K562 (cell line): ENCODE results near the gene SPRYD3. TPM values are rescaled to one million over a fixed set of nuclear protein-coding genes. Genes with fewer than 3 reads are reported as not detected.

ENCODE experiments used
- CC2D1A ChIP-seq: fragments of 450-650 bp; IDR thresholded peaks from 2 replicates; pipeline ENCODE4 v1.6.1; 2017; ENCODE audit warnings: mild to moderate bottlenecking
- CCAR2 ChIP-seq: fragments of 200-400 bp; formaldehyde crosslinking; IDR thresholded peaks from 2 replicates; pipeline ENCODE4 v1.6.1; 2017; ENCODE audit warnings: mild to moderate bottlenecking, low read depth, low read length
- DACH1 ChIP-seq: fragments of 450-650 bp; IDR thresholded peaks from 2 replicates; pipeline ENCODE4 v1.6.1; 2018; ENCODE audit not compliant: partially characterized antibody
- ETV1 ChIP-seq: fragments of 450-650 bp; conservative IDR thresholded peaks from 2 replicates; pipeline ENCODE4 v1.6.1; 2016; ENCODE audit warnings: missing genetic modification characterization, control low read depth, low read depth, missing compliant biosample characterization
- FOXA3 ChIP-seq, 2 experiments: fragments of 450-650 bp in 1 of 2; sonication (generic) in 1 of 2; formaldehyde crosslinking; IDR thresholded peaks in 1 of 2; conservative IDR thresholded peaks in 1 of 2; 2 replicates each; pipeline versions ENCODE4 v1.4.0 to v1.8.0; 2020 to 2022; ENCODE audit warnings: mild to moderate bottlenecking in 2 of 2, missing genetic modification reagents in 1 of 2
- GABPA ChIP-seq: fragments of 200-800 bp; sonication (Bioruptor generic); conservative IDR thresholded peaks from 2 replicates; pipeline ENCODE4 v1.6.1; 2016; ENCODE audit warnings: low read depth, missing genetic modification characterization, missing compliant biosample characterization
- GTF2E2 ChIP-seq: fragments of 200-800 bp; sonication (Bioruptor generic); IDR thresholded peaks from 2 replicates; pipeline ENCODE4 v1.6.1; 2016; ENCODE audit warnings: missing genetic modification characterization, missing compliant biosample characterization
- HNRNPL ChIP-seq: fragments of 200-400 bp; formaldehyde crosslinking; IDR thresholded peaks from 2 replicates; pipeline ENCODE4 v1.6.1; 2017; ENCODE audit warnings: low read depth, mild to moderate bottlenecking, low read length
- MCM5 ChIP-seq: fragments of 450-650 bp; IDR thresholded peaks from 2 replicates; pipeline ENCODE4 v1.6.1; 2016; ENCODE audit warnings: low read depth
- NCOA4 ChIP-seq: fragments of 450-650 bp; IDR thresholded peaks from 2 replicates; pipeline ENCODE4 v1.6.1; 2018; ENCODE audit warnings: mild to moderate bottlenecking; ENCODE audit not compliant: partially characterized antibody
- NFIC ChIP-seq: fragments of 450-650 bp; IDR thresholded peaks from 2 replicates; pipeline ENCODE4 v1.6.1; 2017; ENCODE audit warnings: mild to moderate bottlenecking, inconsistent platforms
- NR4A1 ChIP-seq, 2 experiments: fragments of 250-450 bp in 1 of 2; fragments of 450-650 bp in 1 of 2; sonication (Bioruptor Pico) in 1 of 2; IDR thresholded peaks; 2 replicates each; pipeline versions ENCODE4 v1.4.0 to v1.6.1; 2016 to 2020; ENCODE audit warnings: mild to moderate bottlenecking in 2 of 2, missing compliant biosample characterization in 1 of 2, missing genetic modification characterization in 1 of 2, moderate library complexity in 1 of 2
- NUFIP1 ChIP-seq: fragments of 450-650 bp; IDR thresholded peaks from 2 replicates; pipeline ENCODE4 v1.6.1; 2018; ENCODE audit not compliant: partially characterized antibody
- ZFX ChIP-seq: sonication (generic); formaldehyde crosslinking; IDR thresholded peaks from 2 replicates; pipeline ENCODE4 v1.8.0; 2022; ENCODE audit warnings: mild to moderate bottlenecking, missing genetic modification reagents, moderate library complexity
- ZNF23 ChIP-seq: fragments of 250-450 bp; sonication (Bioruptor Pico); IDR thresholded peaks from 2 replicates; pipeline ENCODE4 v1.4.0; 2020; ENCODE audit warnings: mild to moderate bottlenecking
- ZNF57 ChIP-seq: fragments of 450-650 bp; formaldehyde crosslinking; IDR thresholded peaks from 2 replicates; pipeline ENCODE4 v1.4.0; 2020; ENCODE audit warnings: mild to moderate bottlenecking, moderate library complexity
- polyA plus RNA-seq, 8 experiments: library from polyadenylated mRNA; depleted of rRNA in 4 of 8; stranded (reverse) in 5 of 8; unstranded in 3 of 8; fragments of >200 nt; fragmentation: Nextera tagmentation in 2 of 8; fragmentation: Illumina TruSeq in 1 of 8; extraction: Ambion mirVana in 2 of 8; extraction: Trizol in 1 of 8; gene quantifications; 2 replicates each; pipeline versions ENCODE4 v1.2.1 to v1.2.3, GENCODE V29; 2011 to 2014; ENCODE audit warnings: inconsistent platforms in 1 of 8, missing spikeins in 1 of 8
- total RNA-seq, 7 experiments: library from RNA; depleted of rRNA in 6 of 7; stranded (reverse); fragments of >200 nt in 6 of 7; fragmentation: Illumina TruSeq in 2 of 7; extraction: Trizol in 2 of 7; gene quantifications; 2 replicates each; pipeline versions ENCODE4 v1.2.1 to v1.2.3, GENCODE V29; 2011 to 2021; ENCODE audit warnings: low replicate concordance in 1 of 7
- TF ChIP-seq, protein P1 (sequence below): fragments of 250-450 bp; sonication (Bioruptor Pico); IDR thresholded peaks from 2 replicates; pipeline ENCODE4 v1.5.0; 2022; ENCODE audit warnings: mild to moderate bottlenecking
- TF ChIP-seq, protein P2 (sequence below), 2 experiments: fragments of 450-650 bp; IDR thresholded peaks; 2 replicates each; pipeline ENCODE4 v1.6.1; 2018; ENCODE audit warnings: mild to moderate bottlenecking in 2 of 2, low read depth in 1 of 2; ENCODE audit not compliant: partially characterized antibody in 2 of 2
- TF ChIP-seq, protein P3 (sequence below): fragments of 250-450 bp; sonication (Bioruptor Pico); IDR thresholded peaks from 2 replicates; pipeline ENCODE4 v1.8.0; 2022; ENCODE audit warnings: moderate library complexity, mild to moderate bottlenecking, inconsistent platforms

Gene SPRYD3
- total and polyA plus RNA-seq, 9 of the 15 experiments (the other 6 are each of a cell fraction or from before 2014, with no cell fraction given), result 1.5 to 13.6 (median 7.6) TPM

DNA sequence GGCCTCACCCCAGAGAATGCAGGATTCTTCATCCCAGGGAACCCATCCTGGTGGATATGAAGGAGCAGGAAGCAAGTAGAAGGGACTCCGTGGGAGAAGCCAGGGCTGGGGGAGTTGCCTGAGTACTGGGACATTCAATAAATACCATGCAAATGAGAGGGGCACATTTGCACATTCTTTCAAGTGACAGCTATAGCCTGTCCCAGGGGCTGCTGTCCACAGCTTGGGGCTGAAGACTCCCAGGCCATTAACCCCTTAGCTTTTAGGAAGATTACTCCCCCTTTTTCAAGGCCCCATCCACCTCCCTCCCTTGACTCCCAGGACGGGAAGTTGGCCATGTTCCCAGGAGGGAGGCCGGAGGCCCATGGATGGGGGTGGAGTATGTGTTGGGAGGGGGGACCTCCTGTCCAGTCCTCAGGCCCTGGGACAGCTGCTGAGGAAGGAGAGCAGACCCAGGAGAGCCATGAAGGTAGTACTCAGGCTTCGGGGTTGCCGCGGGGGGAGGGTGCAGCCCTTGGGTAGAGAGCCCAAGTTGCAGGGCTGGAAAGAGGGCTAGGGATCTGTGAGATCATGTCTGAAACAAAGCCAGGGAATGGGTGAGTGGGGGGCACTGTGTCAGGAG is 30.3 kb downstream of the SPRYD3 start (continued):
- TF ChIP-seq ZNF57 (no peak), NR4A1 (CRISPR knock-in tag; IDR thresholded peaks at IDR 0.05) (no peak), NR4A1 (tag; IDR thresholded peaks at IDR 0.05) (no peak), NFIC (peak; percentile 71; the same call in 1 of the 2 replicates), NUFIP1 (no peak), NCOA4 (no peak), CC2D1A (no peak), CCAR2 (no peak), MCM5 (no peak), GTF2E2 (tag) (no peak), DACH1 (no peak), HNRNPL (no peak), ETV1 (tag) (no peak), ZFX (CRISPR knock-in tag) (peak; percentile 42; the same call in 1 of the 2 replicates), FOXA3 (CRISPR knock-in tag; conservative IDR thresholded peaks at IDR 0.05 in 1 of 2, IDR thresholded peaks at IDR 0.05 in 1 of 2) (no peak), ZNF23 (CRISPR knock-in tag) (no peak), GABPA (tag) (no peak)
- TF ChIP-seq, protein P1, sequence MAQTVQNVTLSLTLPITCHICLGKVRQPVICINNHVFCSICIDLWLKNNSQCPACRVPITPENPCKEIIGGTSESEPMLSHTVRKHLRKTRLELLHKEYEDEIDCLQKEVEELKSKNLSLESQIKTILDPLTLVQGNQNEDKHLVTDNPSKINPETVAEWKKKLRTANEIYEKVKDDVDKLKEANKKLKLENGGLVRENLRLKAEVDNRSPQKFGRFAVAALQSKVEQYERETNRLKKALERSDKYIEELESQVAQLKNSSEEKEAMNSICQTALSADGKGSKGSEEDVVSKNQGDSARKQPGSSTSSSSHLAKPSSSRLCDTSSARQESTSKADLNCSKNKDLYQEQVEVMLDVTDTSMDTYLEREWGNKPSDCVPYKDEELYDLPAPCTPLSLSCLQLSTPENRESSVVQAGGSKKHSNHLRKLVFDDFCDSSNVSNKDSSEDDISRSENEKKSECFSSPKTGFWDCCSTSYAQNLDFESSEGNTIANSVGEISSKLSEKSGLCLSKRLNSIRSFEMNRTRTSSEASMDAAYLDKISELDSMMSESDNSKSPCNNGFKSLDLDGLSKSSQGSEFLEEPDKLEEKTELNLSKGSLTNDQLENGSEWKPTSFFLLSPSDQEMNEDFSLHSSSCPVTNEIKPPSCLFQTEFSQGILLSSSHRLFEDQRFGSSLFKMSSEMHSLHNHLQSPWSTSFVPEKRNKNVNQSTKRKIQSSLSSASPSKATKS (CRISPR knock-in tag), result no peak
- TF ChIP-seq, protein P2, sequence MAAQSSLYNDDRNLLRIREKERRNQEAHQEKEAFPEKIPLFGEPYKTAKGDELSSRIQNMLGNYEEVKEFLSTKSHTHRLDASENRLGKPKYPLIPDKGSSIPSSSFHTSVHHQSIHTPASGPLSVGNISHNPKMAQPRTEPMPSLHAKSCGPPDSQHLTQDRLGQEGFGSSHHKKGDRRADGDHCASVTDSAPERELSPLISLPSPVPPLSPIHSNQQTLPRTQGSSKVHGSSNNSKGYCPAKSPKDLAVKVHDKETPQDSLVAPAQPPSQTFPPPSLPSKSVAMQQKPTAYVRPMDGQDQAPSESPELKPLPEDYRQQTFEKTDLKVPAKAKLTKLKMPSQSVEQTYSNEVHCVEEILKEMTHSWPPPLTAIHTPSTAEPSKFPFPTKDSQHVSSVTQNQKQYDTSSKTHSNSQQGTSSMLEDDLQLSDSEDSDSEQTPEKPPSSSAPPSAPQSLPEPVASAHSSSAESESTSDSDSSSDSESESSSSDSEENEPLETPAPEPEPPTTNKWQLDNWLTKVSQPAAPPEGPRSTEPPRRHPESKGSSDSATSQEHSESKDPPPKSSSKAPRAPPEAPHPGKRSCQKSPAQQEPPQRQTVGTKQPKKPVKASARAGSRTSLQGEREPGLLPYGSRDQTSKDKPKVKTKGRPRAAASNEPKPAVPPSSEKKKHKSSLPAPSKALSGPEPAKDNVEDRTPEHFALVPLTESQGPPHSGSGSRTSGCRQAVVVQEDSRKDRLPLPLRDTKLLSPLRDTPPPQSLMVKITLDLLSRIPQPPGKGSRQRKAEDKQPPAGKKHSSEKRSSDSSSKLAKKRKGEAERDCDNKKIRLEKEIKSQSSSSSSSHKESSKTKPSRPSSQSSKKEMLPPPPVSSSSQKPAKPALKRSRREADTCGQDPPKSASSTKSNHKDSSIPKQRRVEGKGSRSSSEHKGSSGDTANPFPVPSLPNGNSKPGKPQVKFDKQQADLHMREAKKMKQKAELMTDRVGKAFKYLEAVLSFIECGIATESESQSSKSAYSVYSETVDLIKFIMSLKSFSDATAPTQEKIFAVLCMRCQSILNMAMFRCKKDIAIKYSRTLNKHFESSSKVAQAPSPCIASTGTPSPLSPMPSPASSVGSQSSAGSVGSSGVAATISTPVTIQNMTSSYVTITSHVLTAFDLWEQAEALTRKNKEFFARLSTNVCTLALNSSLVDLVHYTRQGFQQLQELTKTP (IDR thresholded peaks at IDR 0.05; ENCODE audit: low read depth in 1 of 2, partially characterized antibody in 2 of 2), result no peak
- TF ChIP-seq, protein P3, sequence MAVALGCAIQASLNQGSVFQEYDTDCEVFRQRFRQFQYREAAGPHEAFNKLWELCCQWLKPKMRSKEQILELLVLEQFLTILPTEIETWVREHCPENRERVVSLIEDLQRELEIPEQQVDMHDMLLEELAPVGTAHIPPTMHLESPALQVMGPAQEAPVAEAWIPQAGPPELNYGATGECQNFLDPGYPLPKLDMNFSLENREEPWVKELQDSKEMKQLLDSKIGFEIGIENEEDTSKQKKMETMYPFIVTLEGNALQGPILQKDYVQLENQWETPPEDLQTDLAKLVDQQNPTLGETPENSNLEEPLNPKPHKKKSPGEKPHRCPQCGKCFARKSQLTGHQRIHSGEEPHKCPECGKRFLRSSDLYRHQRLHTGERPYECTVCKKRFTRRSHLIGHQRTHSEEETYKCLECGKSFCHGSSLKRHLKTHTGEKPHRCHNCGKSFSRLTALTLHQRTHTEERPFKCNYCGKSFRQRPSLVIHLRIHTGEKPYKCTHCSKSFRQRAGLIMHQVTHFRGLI (CRISPR knock-in tag), result no peak
